MCF 10A (cell line): ENCODE results near the gene DNLZ. TPM values are rescaled to one million over a fixed set of nuclear protein-coding genes. Genes with fewer than 3 reads are reported as not detected.
A peak's percentile ranks its signal among the peaks of the same experiment; 100 is the strongest.

Experiments used
- BruUV-seq: library from RNA; stranded (reverse); fragments of 400-500 nt; replicated peaks from 2 replicates; lab custom pipeline; 2021; lab: Mats Ljungman, UMichigan
- CTCF ChIA-PET: fragments of 300-600 bp; sonication (Branson Sonifier 250); formaldehyde crosslinking; extraction: SDS; loops from one replicate; lab custom pipeline; 2021; ENCODE audit warnings: antibody characterized with exemption, inconsistent platforms; lab: Yijun Ruan, JAX
- POLR2A ChIA-PET: fragments of 300-600, 350-650 bp; sonication (Branson Sonifier 250); formaldehyde crosslinking; extraction: SDS; loops from one replicate; lab custom pipeline; 2020; ENCODE audit warnings: antibody characterized with exemption, inconsistent platforms; lab: Yijun Ruan, JAX
- DNase-seq: peaks from one replicate; pipeline ENCODE4 v3.0.0-alpha.2; 2018; ENCODE audit not compliant: unreplicated experiment
- H3K27ac Mint-ChIP-seq: one replicate; pipeline ENCODE4 v1.8.0; 2022; ENCODE audit warnings: mild to moderate bottlenecking, low read depth, mixed read lengths; ENCODE audit not compliant: unreplicated experiment
- H3K27me3 Mint-ChIP-seq: one replicate; pipeline ENCODE4 v1.8.0; 2022; ENCODE audit warnings: mixed read lengths; ENCODE audit not compliant: insufficient read depth, unreplicated experiment
- H3K36me3 Mint-ChIP-seq: one replicate; pipeline ENCODE4 v1.8.0; 2022; ENCODE audit warnings: mild to moderate bottlenecking, moderate library complexity, mixed read lengths; ENCODE audit not compliant: insufficient read depth, unreplicated experiment
- H3K4me1 Mint-ChIP-seq: one replicate; pipeline ENCODE4 v1.8.0; 2022; ENCODE audit warnings: mixed read lengths; ENCODE audit not compliant: insufficient read depth, unreplicated experiment
- H3K4me3 Mint-ChIP-seq: one replicate; pipeline ENCODE4 v1.8.0; 2022; ENCODE audit warnings: mild to moderate bottlenecking, moderate library complexity, mixed read lengths; ENCODE audit not compliant: unreplicated experiment
- H3K9me3 Mint-ChIP-seq: one replicate; pipeline ENCODE4 v1.8.0; 2022; ENCODE audit warnings: mixed read lengths; ENCODE audit not compliant: unreplicated experiment
- CTCF ChIP-seq: fragments of 200-600 bp; IDR thresholded peaks from one replicate; pipeline ENCODE4 v1.8.0; 2022; ENCODE audit warnings: antibody characterized with exemption, mild to moderate bottlenecking; ENCODE audit not compliant: unreplicated experiment
- intact Hi-C: fragments of 100-400 bp; cut with micrococcal nuclease; formaldehyde crosslinking; loops from 2 replicates; pipeline ENCODE4 v1.14.1; 2022
- total RNA-seq: library from RNA; stranded (reverse); gene quantifications from 2 replicates; pipeline ENCODE4 v1.2.3, GENCODE V29; 2022

DNLZ gene
- total RNA-seq, 1 experiment from 2014 or later: 30.5 TPM

- Mint-ChIP-seq H3K27me3 (no peaks in the 10 kb centered on the region), H3K36me3 (no peaks in the 10 kb centered on the region), H3K9me3 (peaks cover 21% of the 10 kb centered on the region), H3K27ac (no peak overlapping the region), H3K4me1 (no peaks in the 10 kb centered on the region), H3K4me3 (no peak overlapping the region)
- BruUV-seq: no TSS peak
- no peak for TF ChIP-seq CTCF
- POLR2A ChIA-PET: interaction anchor here (0.6 kb wide), 1 partner anchor 251 kb away, joined by 4 read pairs; no protein-coding TSS in a partner anchor
- intact Hi-C loops: no loop called here
- DNase-seq: no peak
- CTCF ChIA-PET: interaction anchor here (0.6 to 1.2 kb wide), 7 partner anchors 13 to 379 kb away, joined by 3 to 5 read pairs (median 3); no protein-coding TSS in a partner anchor
These were observed 50.2 kb downstream of the DNLZ start for GRCh38 chr9:136313111-136314055.

DNA sequence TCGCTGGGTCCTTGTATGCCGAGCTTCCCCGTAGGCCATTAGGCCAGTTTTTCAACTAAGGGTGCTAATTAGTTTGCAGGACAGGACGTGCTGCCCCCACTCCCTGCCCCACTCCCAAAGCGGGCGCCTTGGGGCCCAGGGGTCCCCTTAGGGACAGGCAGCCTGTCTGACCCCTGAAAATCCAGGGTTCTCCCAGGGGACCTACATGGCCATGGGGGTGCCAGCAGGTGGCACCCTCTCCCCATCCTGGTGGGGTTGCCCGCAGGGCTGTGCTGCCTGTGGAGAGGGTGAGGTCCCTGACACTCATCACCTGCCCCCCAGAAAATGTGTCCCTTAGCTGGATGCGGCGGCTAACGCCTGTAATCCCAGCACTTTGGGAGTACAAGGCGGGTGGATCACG is 51.1 kb downstream of the DNLZ start:
- Mint-ChIP-seq H3K27me3 (no peaks in the 10 kb centered on the region), H3K36me3 (no peaks in the 10 kb centered on the region), H3K4me1 (no peaks in the 10 kb centered on the region), H3K4me3 (no peak overlapping the region), H3K9me3 (peaks cover 21% of the 10 kb centered on the region), H3K27ac (no peak overlapping the region)
- BruUV-seq: no TSS peak
- ChIA-PET CTCF (interaction anchor here (0.7 to 0.8 kb wide), 2 partner anchors 12 kb away, joined by 3 read pairs; no protein-coding TSS in a partner anchor), POLR2A (no interaction called here)
- intact Hi-C loops: no loop called here
- DNase-seq: peak; percentile 43
- TF ChIP-seq CTCF: peak; percentile 46

DNA sequence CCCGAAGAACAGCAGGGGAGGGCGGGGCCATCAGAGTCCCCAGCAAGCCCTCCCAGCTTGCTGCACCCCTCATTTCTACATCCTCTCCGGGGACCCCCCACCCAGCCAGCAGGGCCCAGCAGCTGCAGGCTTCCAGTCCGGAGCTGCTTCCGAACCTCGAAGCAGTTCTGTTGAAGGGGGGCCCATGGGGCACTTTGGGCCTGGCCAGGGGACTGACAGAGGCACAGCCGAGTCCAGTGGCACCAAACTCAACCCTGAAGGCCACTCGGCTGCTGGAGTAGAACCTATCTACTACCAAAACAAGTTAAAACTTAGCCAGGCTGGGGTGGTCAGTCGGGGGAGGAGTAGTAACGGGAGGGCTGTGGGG is 51.6 kb downstream of the DNLZ start:
- CTCF ChIA-PET: interaction anchor here (0.5 to 0.8 kb wide), 4 partner anchors 12 to 29 kb away, joined by 3 to 4 read pairs (median 3); no protein-coding TSS in a partner anchor
- TF ChIP-seq CTCF: no peak
- BruUV-seq: no TSS peak
- peaks cover 21% of the 10 kb centered on the region for H3K9me3 Mint-ChIP-seq
- no peaks in the 10 kb centered on the region for H3K4me1 Mint-ChIP-seq
- H3K36me3 Mint-ChIP-seq: no peaks in the 10 kb centered on the region
- intact Hi-C loops: no loop called here
- no peak overlapping the region for H3K4me3 Mint-ChIP-seq
- no peak overlapping the region for H3K27ac Mint-ChIP-seq
- H3K27me3 Mint-ChIP-seq: no peaks in the 10 kb centered on the region
- POLR2A ChIA-PET: no interaction called here
- no peak for DNase-seq
